ENCODE results near the gene FAM107A.

DNA sequence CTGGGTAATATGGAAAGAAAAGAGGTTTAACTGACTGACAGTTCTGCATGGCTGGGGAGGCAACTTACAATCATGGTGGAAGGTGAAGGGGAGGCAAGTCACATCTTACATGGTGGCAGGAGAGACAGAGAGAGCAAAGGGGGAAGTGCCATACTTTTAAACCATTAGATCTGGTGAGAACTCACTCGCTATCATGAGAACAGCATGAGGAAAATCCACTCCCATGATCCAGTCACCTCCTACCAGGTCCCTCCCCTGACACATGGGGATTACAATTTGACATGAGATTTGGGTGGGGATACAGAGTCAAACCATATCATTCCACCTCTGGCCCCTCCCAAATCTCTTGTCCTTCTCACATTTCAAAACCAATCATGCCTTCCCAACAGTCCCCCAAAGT, 24.2 kb downstream of the FAM107A start:
- TF ChIP-seq, protein P1, sequence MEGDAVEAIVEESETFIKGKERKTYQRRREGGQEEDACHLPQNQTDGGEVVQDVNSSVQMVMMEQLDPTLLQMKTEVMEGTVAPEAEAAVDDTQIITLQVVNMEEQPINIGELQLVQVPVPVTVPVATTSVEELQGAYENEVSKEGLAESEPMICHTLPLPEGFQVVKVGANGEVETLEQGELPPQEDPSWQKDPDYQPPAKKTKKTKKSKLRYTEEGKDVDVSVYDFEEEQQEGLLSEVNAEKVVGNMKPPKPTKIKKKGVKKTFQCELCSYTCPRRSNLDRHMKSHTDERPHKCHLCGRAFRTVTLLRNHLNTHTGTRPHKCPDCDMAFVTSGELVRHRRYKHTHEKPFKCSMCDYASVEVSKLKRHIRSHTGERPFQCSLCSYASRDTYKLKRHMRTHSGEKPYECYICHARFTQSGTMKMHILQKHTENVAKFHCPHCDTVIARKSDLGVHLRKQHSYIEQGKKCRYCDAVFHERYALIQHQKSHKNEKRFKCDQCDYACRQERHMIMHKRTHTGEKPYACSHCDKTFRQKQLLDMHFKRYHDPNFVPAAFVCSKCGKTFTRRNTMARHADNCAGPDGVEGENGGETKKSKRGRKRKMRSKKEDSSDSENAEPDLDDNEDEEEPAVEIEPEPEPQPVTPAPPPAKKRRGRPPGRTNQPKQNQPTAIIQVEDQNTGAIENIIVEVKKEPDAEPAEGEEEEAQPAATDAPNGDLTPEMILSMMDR (IDR thresholded peaks at IDR 0.05), result no peak
- TF ChIP-seq EP300 (IDR thresholded peaks at IDR 0.05), result no peak
- TF ChIP-seq POLR2AphosphoS5 (IDR thresholded peaks at IDR 0.05), result no peak
- TF ChIP-seq POLR2A (IDR thresholded peaks at IDR 0.05), result no peak

Measured in stomach (tissue), 4 donors.